ENCODE measurements around the gene SH3RF2. TPM values are rescaled to one million over a fixed set of nuclear protein-coding genes. Genes with fewer than 3 reads are reported as not detected.

Gene SH3RF2
- total and polyA plus RNA-seq, 2 donors: 1.0 TPM

GRCh38 chr5:146018514-146019375 lies 82.4 kb downstream of the SH3RF2 start:
- DNase-seq (ENCODE audit: extremely low spot score): no peak
- 70% methylated on average over 5 of the region's 5 CpGs for WGBS
- H3K4me1 ChIP-seq (ENCODE audit: insufficient read depth): no peaks in the 10 kb centered on the region
- H3K36me3 ChIP-seq (ENCODE audit: insufficient read depth): no peaks in the 10 kb centered on the region
- no peak overlapping the region for H3K27ac ChIP-seq (ENCODE audit: low read depth)
- H3K4me3 ChIP-seq (ENCODE audit: low read depth, low read length): no peak overlapping the region

GRCh38 chr5:146020100-146020499 lies 83.7 kb downstream of the SH3RF2 start:
- no peak for DNase-seq (ENCODE audit: extremely low spot score)
- no peak overlapping the region for H3K27ac ChIP-seq (ENCODE audit: low read depth)
- no peak overlapping the region for H3K4me3 ChIP-seq (ENCODE audit: low read depth, low read length)
- WGBS: 34% methylated on average over 2 of the region's 2 CpGs
- no peaks in the 10 kb centered on the region for H3K4me1 ChIP-seq (ENCODE audit: insufficient read depth)
- H3K36me3 ChIP-seq (ENCODE audit: insufficient read depth): no peaks in the 10 kb centered on the region

- Histone ChIP-seq H3K27ac (ENCODE audit: low read depth) (no peak overlapping the region), H3K4me3 (ENCODE audit: low read depth, low read length) (no peak overlapping the region), H3K4me1 (ENCODE audit: insufficient read depth) (no peaks in the 10 kb centered on the region), H3K36me3 (ENCODE audit: insufficient read depth) (no peaks in the 10 kb centered on the region)
- 91% methylated on average over 3 of the region's 3 CpGs for WGBS
- DNase-seq (ENCODE audit: extremely low spot score): no peak
Measured at GRCh38 chr5:146024034-146024433, 87.7 kb downstream of the SH3RF2 start.

- Histone ChIP-seq H3K4me1 (ENCODE audit: insufficient read depth) (no peaks in the 10 kb centered on the region), H3K27ac (ENCODE audit: low read depth) (no peak overlapping the region), H3K4me3 (ENCODE audit: low read depth, low read length) (no peak overlapping the region), H3K36me3 (ENCODE audit: insufficient read depth) (no peaks in the 10 kb centered on the region)
- no peak for DNase-seq (ENCODE audit: extremely low spot score)
- WGBS: 62% methylated on average over 4 of the region's 4 CpGs
Measured at GRCh38 chr5:146025114-146025680, 88.8 kb downstream of the SH3RF2 start.

GRCh38 chr5:146025681-146026080 lies 89.3 kb downstream of the SH3RF2 start:
- no peak overlapping the region for H3K4me3 ChIP-seq (ENCODE audit: low read depth, low read length)
- no peaks in the 10 kb centered on the region for H3K4me1 ChIP-seq (ENCODE audit: insufficient read depth)
- no peak overlapping the region for H3K27ac ChIP-seq (ENCODE audit: low read depth)
- WGBS: 35% methylated on average over 1 of the region's 1 CpG
- H3K36me3 ChIP-seq (ENCODE audit: insufficient read depth): no peaks in the 10 kb centered on the region
- no peak for DNase-seq (ENCODE audit: extremely low spot score)

- 81% methylated on average over 8 of the region's 8 CpGs for WGBS
- Histone ChIP-seq H3K4me3 (ENCODE audit: low read depth, low read length) (no peak overlapping the region), H3K36me3 (ENCODE audit: insufficient read depth) (no peaks in the 10 kb centered on the region), H3K4me1 (ENCODE audit: insufficient read depth) (no peaks in the 10 kb centered on the region), H3K27ac (ENCODE audit: low read depth) (no peak overlapping the region)
- DNase-seq (ENCODE audit: extremely low spot score): no peak
Measured at GRCh38 chr5:146026307-146027010, 90.1 kb downstream of the SH3RF2 start.

GRCh38 chr5:146027751-146028150 lies 91.4 kb downstream of the SH3RF2 start:
- WGBS: 79% methylated on average over 10 of the region's 10 CpGs
- Histone ChIP-seq H3K27ac (ENCODE audit: low read depth) (no peak overlapping the region), H3K4me3 (ENCODE audit: low read depth, low read length) (no peak overlapping the region), H3K36me3 (ENCODE audit: insufficient read depth) (no peaks in the 10 kb centered on the region), H3K4me1 (ENCODE audit: insufficient read depth) (no peaks in the 10 kb centered on the region)
- peak; percentile 50 for DNase-seq (ENCODE audit: extremely low spot score)

GRCh38 chr5:146032911-146033310 lies 96.5 kb downstream of the SH3RF2 start:
- no peaks in the 10 kb centered on the region for H3K4me1 ChIP-seq (ENCODE audit: insufficient read depth)
- no peak for DNase-seq (ENCODE audit: extremely low spot score)
- H3K36me3 ChIP-seq (ENCODE audit: insufficient read depth): no peaks in the 10 kb centered on the region
- no peak overlapping the region for H3K4me3 ChIP-seq (ENCODE audit: low read depth, low read length)
- WGBS: 64% methylated on average over 3 of the region's 3 CpGs
- H3K27ac ChIP-seq (ENCODE audit: low read depth): no peak overlapping the region

- Histone ChIP-seq H3K4me3 (ENCODE audit: low read depth, low read length) (no peak overlapping the region), H3K27ac (ENCODE audit: low read depth) (no peak overlapping the region), H3K4me1 (ENCODE audit: insufficient read depth) (no peaks in the 10 kb centered on the region), H3K36me3 (ENCODE audit: insufficient read depth) (no peaks in the 10 kb centered on the region)
- no peak for DNase-seq (ENCODE audit: extremely low spot score)
- 82% methylated on average over 2 of the region's 2 CpGs for WGBS
Measured at GRCh38 chr5:146034127-146034526, 97.7 kb downstream of the SH3RF2 start.

- H3K36me3 ChIP-seq (ENCODE audit: insufficient read depth): no peaks in the 10 kb centered on the region
- 91% methylated on average over 4 of the region's 4 CpGs for WGBS
- no peak for DNase-seq (ENCODE audit: extremely low spot score)
- no peak overlapping the region for H3K27ac ChIP-seq (ENCODE audit: low read depth)
- H3K4me3 ChIP-seq (ENCODE audit: low read depth, low read length): no peak overlapping the region
- H3K4me1 ChIP-seq (ENCODE audit: insufficient read depth): no peaks in the 10 kb centered on the region
Measured at GRCh38 chr5:146034605-146035004, 98.2 kb downstream of the SH3RF2 start.

GRCh38 chr5:146039420-146039819 lies 103.0 kb downstream of the SH3RF2 start:
- Histone ChIP-seq H3K4me1 (ENCODE audit: insufficient read depth) (no peaks in the 10 kb centered on the region), H3K27ac (ENCODE audit: low read depth) (no peak overlapping the region), H3K36me3 (ENCODE audit: insufficient read depth) (no peaks in the 10 kb centered on the region), H3K4me3 (ENCODE audit: low read depth, low read length) (no peak overlapping the region)
- DNase-seq (ENCODE audit: extremely low spot score): no peak
- WGBS: 64% methylated on average over 3 of the region's 3 CpGs

- H3K27ac ChIP-seq (ENCODE audit: low read depth): no peak overlapping the region
- no peaks in the 10 kb centered on the region for H3K36me3 ChIP-seq (ENCODE audit: insufficient read depth)
- WGBS: 39% methylated on average over 3 of the region's 3 CpGs
- H3K4me1 ChIP-seq (ENCODE audit: insufficient read depth): no peaks in the 10 kb centered on the region
- H3K4me3 ChIP-seq (ENCODE audit: low read depth, low read length): no peak overlapping the region
- DNase-seq (ENCODE audit: extremely low spot score): no peak
Measured at GRCh38 chr5:146040527-146040926, 104.1 kb downstream of the SH3RF2 start.

- Histone ChIP-seq H3K4me3 (ENCODE audit: low read depth, low read length) (no peak overlapping the region), H3K27ac (ENCODE audit: low read depth) (no peak overlapping the region), H3K36me3 (ENCODE audit: insufficient read depth) (no peaks in the 10 kb centered on the region), H3K4me1 (ENCODE audit: insufficient read depth) (no peaks in the 10 kb centered on the region)
- 86% methylated on average over 10 of the region's 10 CpGs for WGBS
- no peak for DNase-seq (ENCODE audit: extremely low spot score)
Measured at GRCh38 chr5:146041180-146041789, 104.9 kb downstream of the SH3RF2 start.

Data from urinary bladder (tissue), 4 donors.